HG02973 (cell line): ENCODE results near the gene TNFAIP8L3.

Experiments used
- ATAC-seq: cut with Tn5 transposase; IDR thresholded peaks from one replicate; pipeline ENCODE4 v1.9.1; 2021; ENCODE audit warnings: moderate library complexity; ENCODE audit not compliant: unreplicated experiment

The TNFAIP8L3 gene

DNA sequence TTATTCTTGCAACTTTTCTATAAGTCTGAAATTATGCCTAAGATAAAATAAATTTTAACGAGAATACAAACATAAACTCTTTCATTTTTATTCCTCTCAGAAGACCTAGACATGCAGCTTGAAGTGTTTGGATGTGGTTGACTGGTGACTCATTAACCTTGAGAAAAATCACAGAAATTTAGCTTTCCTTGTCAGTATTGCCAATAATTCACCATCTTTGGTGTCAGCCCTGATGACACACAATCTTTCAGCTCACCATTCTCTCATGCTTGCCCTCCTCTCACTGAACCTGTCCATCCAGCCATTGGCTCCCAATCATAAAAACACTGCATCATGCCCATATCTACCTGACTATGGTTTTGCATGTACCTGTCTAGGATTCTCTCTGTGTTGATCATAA, 22.6 kb upstream of the TNFAIP8L3 start:
- ATAC-seq: no peak

DNA sequence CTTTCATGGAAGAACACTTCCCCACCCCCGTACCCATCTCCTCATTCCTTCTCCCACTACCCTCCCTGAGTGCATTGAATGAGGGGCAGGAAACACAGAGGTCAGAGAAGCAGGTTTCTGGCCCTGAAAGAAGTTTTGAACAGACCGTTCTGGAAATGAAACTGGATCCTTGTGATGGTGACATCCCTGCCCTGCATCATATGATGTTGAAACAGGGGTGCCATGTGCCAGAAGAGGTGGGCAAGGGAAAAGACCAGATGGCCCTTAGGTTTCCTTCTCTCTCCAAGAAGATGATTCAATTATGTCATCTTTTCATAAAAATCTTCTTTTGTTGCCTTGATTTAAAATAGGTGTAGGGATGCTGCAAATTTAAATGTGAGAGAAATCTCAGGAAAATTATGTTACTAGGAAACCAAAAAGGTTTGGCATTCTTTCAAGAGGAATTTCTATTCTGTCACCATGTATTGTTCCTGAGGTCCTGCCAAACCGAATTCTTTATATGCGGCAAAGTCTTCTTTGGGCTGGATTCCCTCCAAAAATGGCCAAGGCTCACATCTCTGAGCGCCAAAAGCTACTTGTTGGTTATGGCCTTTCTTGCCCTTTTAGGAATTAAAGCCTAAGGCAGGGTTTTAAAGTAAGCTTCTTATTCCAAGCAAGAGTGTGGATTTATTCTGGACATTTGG, 19.9 kb upstream of the TNFAIP8L3 start:
- ATAC-seq: no peak

DNA sequence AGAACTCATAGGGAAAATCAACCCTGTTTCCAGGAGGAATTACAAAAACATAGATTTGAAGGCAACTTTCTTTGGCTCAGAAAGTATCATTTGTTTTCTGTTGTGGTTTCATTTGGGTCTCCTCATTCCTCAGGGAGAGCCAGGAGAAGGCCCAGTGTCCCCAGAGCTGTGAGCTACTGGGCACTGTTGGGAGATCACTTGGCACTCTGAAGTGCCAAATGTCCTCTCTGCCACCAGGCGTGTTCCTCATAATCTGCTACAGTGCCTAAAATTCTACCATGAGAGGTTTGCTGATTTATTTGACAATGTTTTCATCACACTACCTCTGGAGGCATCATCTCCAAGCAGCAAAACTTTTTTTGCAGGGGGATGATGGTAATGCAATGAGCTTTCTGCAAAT, 17.4 kb upstream of the TNFAIP8L3 start:
- ATAC-seq: no peak

DNA sequence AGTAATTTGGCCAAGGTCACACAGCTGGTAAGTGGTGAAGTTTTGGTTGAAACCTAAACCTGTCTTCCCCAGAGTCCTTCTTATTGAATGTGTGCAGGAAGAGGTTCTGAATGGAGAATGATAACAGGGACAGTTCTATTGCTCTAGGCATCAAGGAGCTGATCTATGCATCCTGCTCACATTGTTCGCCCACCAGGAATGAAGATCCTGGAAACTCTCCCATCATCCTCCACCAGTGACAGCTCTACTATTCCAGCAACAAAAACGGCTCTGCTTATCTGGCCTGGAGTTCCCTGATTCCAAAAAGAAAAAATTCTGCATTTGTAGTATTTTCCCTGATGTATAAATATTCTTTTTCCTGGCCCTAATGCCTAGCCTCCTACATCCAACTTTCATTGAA, 16.4 kb upstream of the TNFAIP8L3 start:
- ATAC-seq: no peak

DNA sequence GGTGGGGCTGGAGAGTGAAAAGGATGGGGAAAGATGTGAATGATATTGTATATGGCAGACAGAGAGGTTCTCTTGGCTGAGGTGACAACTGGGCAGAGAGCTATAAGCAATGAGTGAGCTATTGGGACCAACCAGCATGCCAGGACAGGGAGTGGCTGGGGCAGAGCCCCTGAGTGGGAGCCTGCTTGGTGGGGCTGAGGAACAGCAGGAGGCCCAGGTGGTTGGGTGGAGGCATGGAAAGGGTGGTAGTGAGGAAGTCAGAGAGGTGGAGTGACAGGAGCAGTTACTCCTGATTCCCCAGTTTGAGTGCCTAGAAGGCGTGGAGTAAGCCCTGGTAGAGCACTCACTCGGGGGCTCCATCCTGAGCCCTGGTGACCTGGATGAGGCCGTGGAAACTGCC, 15.5 kb upstream of the TNFAIP8L3 start:
- no peak for ATAC-seq

DNA sequence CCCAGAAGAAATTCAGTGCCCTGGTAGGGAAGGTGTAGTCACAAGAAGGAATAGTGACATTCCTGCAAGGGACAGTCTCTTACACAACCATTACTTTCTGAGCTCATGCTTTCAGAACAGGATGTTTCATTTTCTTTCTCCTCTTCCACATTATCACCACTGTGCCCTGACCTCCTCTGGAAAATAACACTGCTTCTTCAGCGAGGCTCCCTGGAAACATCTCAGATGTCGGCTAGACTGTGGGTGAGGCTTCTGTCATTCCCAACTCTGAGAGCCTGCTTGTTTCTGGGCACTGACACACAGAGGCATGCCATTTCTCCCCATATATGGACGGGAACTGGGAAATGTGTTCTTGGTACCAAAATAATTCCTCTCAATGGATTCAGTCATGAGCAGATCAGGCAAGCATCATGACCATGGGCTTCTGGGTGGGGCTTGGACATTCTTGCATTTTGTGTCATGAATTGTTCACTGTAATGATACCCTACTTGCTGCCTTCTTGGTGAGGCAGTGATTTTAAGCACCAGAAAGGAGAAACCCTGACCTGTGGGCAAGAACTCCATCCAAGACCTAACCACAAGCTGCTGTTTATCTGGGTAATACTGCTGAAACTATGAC, 14.3 kb upstream of the TNFAIP8L3 start:
- ATAC-seq: no peak

DNA sequence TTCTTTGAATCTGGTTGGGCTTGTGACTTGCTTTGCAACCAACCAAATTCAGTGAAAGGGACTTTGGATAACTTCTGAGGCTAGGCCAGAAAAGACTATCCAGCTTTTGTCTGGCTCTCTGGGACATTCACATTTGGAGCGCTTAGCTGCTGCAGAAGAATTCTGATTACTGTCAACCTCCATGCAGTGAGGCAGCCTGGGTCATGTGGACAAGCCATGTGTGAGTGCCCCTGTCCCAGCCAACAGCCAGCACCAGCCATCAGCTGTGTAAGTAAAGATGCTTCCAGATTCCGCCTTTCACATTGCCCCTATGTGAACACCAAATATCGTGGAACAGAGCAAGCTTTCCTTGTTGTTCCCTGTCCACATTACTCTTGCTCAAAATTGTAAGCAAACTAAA, 12.9 kb upstream of the TNFAIP8L3 start:
- no peak for ATAC-seq

DNA sequence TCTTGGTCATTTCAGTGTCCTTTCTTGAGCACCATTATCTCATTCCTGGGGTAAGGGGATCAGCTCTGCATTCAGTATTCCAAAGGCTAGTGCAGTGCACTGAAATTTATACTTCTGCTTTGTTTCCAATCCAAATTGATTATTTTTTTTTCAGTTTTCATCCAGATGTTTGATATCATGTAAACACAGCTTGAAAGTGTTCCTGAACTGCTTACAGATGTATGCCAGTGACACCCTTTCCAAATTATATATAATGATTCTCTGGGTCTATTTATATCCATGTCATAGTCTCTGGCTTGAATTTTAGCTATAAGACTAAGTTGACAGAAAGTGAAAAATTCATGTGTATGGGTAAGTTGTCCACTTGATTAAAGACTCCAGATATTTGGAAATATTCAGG, 11.8 kb upstream of the TNFAIP8L3 start:
- no peak for ATAC-seq

DNA sequence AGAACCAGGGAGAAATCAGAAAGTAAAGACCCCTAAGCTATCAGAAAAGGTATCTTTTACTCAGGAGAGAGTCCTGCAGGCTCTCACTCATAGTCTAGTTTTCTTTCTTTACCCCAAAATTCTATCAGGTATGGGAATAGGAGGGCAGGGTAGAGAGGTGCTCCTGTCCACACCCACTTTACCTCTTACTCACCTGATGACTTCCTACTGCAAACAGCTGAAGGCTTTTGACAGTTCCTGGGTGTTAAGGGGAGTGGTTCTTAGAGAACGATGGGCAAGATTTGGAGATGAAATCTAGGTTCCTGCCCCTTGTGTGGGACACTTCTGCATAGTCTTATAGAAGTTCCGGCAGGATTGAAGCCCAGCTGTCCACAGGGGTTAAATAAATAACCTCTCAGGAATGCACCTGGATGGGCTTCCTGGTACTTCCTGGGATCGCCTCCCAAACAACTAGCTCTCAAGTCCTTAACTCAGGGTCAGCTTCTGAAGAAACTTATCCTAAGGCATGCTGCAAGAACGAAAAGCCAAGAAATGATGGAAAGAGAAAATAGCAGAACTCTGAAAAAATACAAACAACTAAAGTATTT, 10.8 kb upstream of the TNFAIP8L3 start:
- no peak for ATAC-seq

DNA sequence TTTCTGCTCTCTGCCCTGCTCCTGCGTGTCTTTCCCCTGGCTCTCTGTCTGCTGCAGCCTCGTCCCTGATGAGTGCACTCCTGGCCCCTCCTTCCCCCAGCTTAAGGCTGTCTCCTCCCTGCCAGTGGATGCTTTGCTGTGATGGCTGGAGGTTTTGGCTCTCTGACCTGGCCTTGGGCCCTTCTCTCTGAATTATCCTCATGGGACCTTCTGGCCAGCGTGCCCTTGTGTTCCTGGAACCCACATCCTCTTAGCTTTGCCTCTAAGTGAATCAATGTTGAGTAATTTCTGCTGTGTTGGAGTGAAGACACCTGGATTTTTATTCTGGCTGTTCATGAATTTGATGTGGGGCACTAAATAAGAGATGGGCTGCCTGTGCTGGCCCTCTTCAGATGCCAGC, 9.8 kb upstream of the TNFAIP8L3 start:
- ATAC-seq: no peak

DNA sequence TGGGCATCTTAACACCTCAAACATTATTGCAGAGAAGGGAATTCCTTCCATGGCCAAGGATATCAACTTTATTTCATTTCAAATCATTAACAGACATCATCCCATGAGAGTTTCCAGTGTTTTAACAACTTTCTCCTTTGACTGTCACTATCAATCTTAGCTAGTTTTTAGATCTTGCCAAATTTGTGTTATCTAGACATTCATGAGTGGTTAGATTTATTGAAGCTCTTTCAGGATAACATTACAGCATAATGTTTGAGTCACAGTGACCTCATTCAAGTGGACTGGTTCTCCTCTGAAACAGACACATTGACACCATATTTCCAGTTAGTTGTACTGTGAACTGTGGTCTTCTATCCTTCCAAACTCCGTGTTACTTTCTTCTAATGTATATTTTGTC, 8.6 kb upstream of the TNFAIP8L3 start:
- ATAC-seq: no peak

DNA sequence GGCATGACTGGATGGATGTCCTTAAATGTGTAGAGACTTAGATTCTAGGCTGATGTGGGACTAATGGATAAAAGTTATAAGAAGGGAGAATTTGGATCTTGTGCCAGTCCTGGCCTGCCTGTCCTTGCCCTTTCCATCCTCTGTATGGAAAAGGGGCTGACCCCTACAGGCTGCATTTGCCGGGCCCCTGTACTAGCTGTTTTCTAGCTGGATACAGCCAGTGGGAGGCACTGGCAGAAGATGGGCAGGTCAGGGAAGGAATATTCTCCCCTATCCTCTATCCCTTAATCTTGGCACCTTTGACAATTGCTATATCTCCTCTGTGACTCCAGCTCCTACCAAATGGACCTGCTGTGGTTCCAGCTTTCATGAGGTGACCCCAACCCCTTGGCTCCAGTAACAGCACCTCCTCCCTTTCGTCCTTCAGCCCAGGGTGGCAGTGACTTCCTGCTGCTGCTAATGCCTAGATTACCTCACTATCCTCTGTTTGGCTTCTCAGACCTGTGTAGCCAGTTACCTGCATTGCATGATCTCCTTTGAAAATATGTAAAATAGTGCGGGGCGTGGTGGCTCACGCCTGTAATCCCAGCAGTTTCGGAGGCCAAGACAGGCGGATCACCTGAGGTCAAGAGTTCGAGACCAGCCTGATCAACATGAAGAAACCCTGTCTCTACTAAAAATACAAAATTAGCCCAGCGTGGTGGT, 6.2 kb upstream of the TNFAIP8L3 start:
- ATAC-seq: no peak

DNA sequence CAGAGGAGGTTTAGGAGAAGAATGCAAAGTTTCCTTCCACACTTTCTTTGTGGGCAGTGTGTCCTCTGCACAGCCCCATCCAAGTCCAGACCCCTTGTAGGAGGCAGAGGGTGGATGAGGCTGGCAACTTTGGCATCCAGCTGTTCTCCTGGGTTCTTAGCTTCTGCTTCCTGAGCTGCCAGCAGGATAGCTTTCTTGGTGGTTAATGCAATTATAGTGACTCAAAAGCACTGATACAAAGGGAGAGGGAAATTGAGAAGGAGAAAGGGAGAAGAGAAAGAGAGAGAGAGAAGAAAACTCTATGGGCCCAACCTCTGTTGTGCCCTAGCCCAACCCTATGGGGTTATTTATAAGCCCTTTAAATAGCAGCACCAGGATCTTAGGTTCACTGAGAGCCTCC, 4.5 kb upstream of the TNFAIP8L3 start:
- ATAC-seq: no peak

DNA sequence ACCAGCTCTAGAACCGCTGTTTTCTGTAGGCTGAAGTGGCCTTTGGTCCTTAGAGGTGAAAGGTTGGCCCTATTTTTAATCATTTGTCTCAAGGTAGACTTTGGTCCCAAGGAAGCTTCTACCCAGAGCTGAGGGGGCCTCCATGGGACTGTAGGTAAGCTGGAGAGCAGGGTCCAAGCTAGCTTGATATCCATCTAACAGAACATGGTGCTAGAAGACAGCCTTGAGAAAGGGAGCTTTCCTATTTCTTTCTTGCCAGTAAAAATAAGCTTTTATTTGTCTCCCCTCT, 3.6 kb upstream of the TNFAIP8L3 start:
- ATAC-seq: no peak

DNA sequence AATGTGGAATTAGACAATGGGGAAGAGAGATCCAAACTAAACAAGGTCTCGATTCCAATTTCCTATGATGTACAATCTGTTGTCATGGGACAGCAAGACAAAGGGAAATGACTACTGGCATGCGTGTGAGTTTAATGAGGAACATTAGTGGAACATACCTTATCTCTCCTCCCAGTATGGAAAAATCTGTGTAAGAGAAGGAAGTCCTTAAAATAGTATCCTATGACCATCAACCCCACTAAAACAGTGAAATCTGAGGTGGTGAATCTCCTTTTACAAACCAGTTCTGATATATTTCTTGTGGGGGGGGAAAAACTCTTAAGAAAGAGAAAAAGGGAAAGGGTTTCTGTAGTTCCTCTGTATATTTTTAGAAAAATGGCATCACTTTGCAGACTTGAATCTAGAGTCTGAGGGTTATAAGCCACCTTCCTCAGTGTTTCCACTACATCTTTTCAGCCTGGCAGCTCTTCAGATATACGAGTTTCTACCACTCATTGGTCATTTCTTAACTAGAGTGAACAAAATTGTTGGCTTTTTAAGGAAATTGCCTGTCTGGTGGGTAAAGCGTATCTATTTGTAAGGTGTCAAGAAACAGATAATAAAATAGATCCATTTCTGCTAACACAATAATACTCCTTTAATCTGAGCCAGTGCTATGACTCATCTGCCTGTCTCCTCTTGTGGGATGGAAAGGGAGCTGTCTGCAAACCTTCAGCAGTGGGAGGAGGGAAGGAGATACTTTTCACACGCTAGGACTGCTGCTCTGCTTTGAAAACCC, 3.0 kb upstream of the TNFAIP8L3 start:
- no peak for ATAC-seq

DNA sequence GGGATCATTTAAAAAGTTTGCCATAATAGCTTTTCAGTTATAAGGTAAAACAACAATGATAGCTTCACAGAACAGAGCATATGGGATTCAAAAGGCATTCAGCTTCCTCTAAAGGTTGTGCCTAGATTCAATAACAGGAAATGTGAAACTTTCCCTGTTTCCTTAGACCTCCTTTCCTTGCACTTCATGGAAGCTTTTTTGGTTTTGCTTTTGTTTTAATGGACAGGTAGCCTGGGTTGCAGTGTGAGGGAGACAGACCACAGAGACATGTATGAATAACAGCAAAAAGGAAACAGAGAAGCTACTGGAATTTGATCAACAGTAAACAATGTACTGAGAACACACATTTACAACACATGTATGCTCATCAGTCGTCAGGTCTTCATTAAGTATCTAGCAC, 2.3 kb upstream of the TNFAIP8L3 start:
- ATAC-seq: no peak

DNA sequence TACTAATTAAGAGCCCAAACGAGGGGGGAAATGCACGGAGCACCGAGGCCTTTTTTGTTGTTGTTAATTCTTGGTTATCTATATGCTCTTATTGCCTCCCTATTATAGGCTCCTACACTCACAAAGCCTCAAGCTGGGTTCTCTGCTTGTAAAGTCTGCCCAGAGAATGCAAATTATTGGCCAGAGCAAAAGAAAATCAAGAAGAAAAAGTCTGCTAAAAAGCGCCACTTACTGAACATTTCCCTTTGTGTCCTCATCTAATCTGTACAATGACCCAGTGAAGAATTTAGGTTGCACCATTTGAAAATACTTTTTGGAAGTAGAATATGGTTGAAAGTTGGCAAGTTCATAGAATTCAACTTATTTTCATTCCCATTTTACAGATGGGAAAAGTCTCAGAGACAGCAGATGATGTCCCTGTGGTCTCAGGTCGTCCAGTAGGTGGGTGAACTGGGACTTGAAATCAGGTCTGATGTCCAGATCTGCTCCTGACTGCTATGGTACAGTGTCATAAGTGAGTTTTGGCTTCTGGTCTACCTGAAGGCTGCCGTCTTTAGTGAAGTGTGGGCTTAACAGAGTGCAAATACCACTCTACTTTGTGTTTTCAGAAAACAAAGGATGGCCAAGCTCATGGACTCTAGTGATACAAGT, 1.1 kb upstream of the TNFAIP8L3 start:
- ATAC-seq: no peak

DNA sequence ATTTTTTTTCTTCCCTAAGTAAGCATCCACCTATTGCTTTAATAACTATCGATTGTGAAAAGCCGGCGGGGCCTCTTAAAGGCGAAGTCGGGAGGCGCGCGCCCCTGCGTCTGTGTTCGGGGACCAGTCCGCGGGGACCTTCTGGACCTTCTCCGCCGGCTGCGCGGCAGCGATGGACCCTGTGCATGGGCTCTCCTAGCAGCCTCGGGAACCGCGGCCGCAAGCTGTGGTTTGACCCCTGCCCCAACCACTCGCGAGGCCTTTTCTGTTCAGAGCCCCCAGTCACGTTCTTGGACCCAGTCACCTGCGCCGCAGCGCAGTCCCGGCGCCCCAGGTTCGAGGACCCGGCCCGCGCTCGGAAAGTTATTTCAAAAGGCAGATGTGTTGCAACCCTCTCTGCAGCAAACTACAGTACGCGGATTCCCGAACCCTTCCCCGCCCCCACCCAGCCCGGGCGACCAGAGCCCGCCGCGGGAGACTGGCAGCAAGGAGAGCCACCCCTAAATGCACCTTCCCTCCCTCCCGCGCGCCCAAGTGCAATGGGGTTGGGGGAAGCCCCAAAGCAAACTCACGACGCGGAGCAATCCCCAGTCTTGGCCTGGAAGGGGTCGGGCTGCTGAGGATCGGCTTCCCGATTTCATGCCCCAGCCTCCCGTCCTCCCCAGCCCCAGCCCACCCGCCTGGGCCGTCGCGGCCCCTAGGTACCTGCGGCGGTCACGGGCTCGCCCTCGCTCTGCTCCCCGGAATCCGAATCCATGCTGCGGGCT, 684 bp downstream of the TNFAIP8L3 start:
- ATAC-seq: no peak

DNA sequence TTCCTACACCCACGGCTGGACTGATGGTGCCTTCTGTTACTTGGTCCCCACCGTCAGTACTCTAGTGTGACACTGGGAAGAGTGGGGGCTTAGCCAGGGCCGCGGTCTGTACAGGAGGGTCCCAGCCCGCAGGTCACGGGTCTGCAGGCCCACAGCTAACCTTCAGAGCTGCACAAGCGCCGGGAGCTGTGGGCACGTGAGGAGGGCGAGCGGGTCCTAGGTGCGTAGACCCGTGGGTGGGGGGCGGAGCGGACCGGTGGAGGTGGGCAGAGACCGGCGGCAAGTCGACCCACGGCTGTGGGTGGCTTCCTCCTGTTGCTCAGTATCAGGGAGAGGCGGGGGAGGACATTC, 1.2 kb downstream of the TNFAIP8L3 start:
- no peak for ATAC-seq

DNA sequence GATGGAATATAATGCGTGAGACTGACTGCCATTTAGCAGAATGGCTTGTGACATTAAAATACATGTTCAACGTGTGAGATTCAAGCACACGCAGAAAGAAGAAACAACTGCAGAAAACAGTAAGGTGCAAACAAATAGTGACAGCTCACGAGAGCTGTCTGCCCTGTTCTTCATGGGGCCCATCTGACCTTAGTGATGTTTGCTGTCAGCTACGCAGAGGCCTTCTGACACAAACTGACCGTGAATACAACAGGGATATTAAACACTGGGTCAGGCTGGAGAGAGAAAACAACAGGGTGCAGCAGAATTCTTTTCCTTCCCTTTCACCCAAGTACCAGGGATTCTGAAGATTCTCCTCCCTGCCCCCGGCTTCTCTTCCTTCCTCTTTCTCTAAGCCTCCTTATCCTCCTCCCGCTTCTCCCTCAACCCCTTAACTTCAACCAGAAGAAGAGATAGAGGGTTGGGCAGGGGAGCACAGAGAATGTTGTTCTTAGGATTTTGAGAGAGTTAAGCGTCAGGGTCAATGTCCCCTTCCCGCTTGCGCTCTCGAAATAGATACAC, 2.1 kb downstream of the TNFAIP8L3 start:
- ATAC-seq: no peak
